Neural cell (in vitro differentiated cells): Measurements from ENCODE around the gene ADCY7. TPM values are rescaled to one million over a fixed set of nuclear protein-coding genes. Genes with fewer than 3 reads are reported as not detected.

ENCODE experiments used
- H2AFZ ChIP-seq: fragments of 200-600, 300-800 bp; sonication (generic), shearing (Covaris generic); 2 replicates; pipeline ENCODE4 v1.6.0; 2014; ENCODE audit warnings: low read depth, mild to moderate bottlenecking, antibody characterized with exemption, low read length, moderate library complexity
- H3F3A ChIP-seq: fragments of 200-600 bp; shearing (Covaris generic); 2 replicates; pipeline ENCODE4 v1.6.1; 2016; ENCODE audit warnings: mild to moderate bottlenecking, moderate library complexity, mixed read lengths, antibody characterized with exemption, low read length; ENCODE audit not compliant: insufficient read depth, poor library complexity, severe bottlenecking
- H3K27ac ChIP-seq: fragments of 200-600, 300-800 bp; sonication (generic), shearing (Covaris generic); 2 replicates; pipeline ENCODE4 v1.5.1; 2014; ENCODE audit warnings: mild to moderate bottlenecking, low read length, moderate library complexity
- H3K27me3 ChIP-seq: fragments of 300-800, 200-600 bp; sonication (generic), shearing (Covaris generic); 2 replicates; pipeline ENCODE4 v1.6.0; 2014; ENCODE audit warnings: mild to moderate bottlenecking, low read depth, low read length, moderate library complexity; ENCODE audit not compliant: insufficient read depth
- H3K36me3 ChIP-seq: fragments of 300-800, 200-600 bp; sonication (generic), shearing (Covaris generic); 2 replicates; pipeline ENCODE4 v1.5.1; 2014; ENCODE audit warnings: mild to moderate bottlenecking, antibody characterized with exemption, low read length, moderate library complexity; ENCODE audit not compliant: insufficient read depth
- H3K4me2 ChIP-seq: fragments of 300-800, 200-600 bp; sonication (generic), shearing (Covaris generic); 2 replicates; pipeline ENCODE4 v1.6.0; 2014; ENCODE audit warnings: mild to moderate bottlenecking, low read length
- H3K4me3 ChIP-seq: fragments of 300-800, 200-600 bp; sonication (generic), shearing (Covaris generic); 2 replicates; pipeline ENCODE4 v1.5.1; 2014; ENCODE audit warnings: mild to moderate bottlenecking, low read length, moderate library complexity
- H3K79me2 ChIP-seq: fragments of 200-600 bp; shearing (Covaris generic); replicated peaks from 2 replicates; pipeline ENCODE4 v1.6.0; 2014; ENCODE audit warnings: mild to moderate bottlenecking, low read length, moderate library complexity; ENCODE audit not compliant: insufficient read depth
- H3K9ac ChIP-seq: fragments of 300-800, 200-600 bp; sonication (generic), shearing (Covaris generic); 2 replicates; pipeline ENCODE4 v1.6.1; 2016; ENCODE audit warnings: mild to moderate bottlenecking, low read length, mixed read lengths
- H3K9me2 ChIP-seq: fragments of 200-600 bp; shearing (Covaris generic); 2 replicates; pipeline ENCODE4 v1.6.1; 2016; ENCODE audit warnings: mild to moderate bottlenecking, low read length, mixed read lengths; ENCODE audit not compliant: insufficient read depth
- H3K9me3 ChIP-seq: fragments of 200-600, 300-800 bp; sonication (generic), shearing (Covaris generic); 2 replicates; pipeline ENCODE4 v1.6.1; 2016; ENCODE audit warnings: mild to moderate bottlenecking, mixed run types, low read length, moderate library complexity, mixed read lengths
- H4K20me1 ChIP-seq: fragments of 200-600 bp; shearing (Covaris generic); 2 replicates; pipeline ENCODE4 v1.6.1; 2016; ENCODE audit warnings: mild to moderate bottlenecking, mixed run types; ENCODE audit not compliant: insufficient read depth
- CTCF ChIP-seq: fragments of 450-650 bp; IDR thresholded peaks from 2 replicates; pipeline ENCODE4 v1.5.1; 2014; ENCODE audit warnings: antibody characterized with exemption, mild to moderate bottlenecking, moderate library complexity; ENCODE audit not compliant: poor library complexity, severe bottlenecking
- EP300 ChIP-seq: fragments of 450-650 bp; conservative IDR thresholded peaks from 2 replicates; pipeline ENCODE4 v1.6.1; 2014; ENCODE audit warnings: antibody characterized with exemption, mild to moderate bottlenecking, moderate library complexity; ENCODE audit not compliant: poor library complexity, severe bottlenecking
- EZH2 ChIP-seq: fragments of 200-600, 300-800 bp; shearing (Covaris generic), sonication (generic); IDR thresholded peaks from 2 replicates; pipeline ENCODE4 v1.6.1; 2014; ENCODE audit warnings: antibody characterized with exemption, low read length, borderline replicate concordance, mild to moderate bottlenecking; ENCODE audit not compliant: insufficient read depth, poor library complexity, severe bottlenecking
- MXI1 ChIP-seq: fragments of 450-650 bp; conservative IDR thresholded peaks from 2 replicates; pipeline ENCODE4 v1.6.1; 2014; ENCODE audit warnings: antibody characterized with exemption, mild to moderate bottlenecking; ENCODE audit not compliant: poor library complexity, severe bottlenecking
- POLR2AphosphoS5 ChIP-seq: IDR thresholded peaks from 2 replicates; pipeline ENCODE4 v1.6.1; 2012
- RAD21 ChIP-seq: fragments of 450-650 bp; conservative IDR thresholded peaks from 2 replicates; pipeline ENCODE4 v1.6.1; 2014; ENCODE audit warnings: antibody characterized with exemption, mild to moderate bottlenecking, moderate library complexity
- REST ChIP-seq: IDR thresholded peaks from 2 replicates; pipeline ENCODE4 v1.6.1; 2012; ENCODE audit warnings: borderline replicate concordance
- SMC3 ChIP-seq: fragments of 450-650 bp; conservative IDR thresholded peaks from 2 replicates; pipeline ENCODE4 v1.6.1; 2014; ENCODE audit warnings: antibody characterized with exemption, mild to moderate bottlenecking, moderate library complexity; ENCODE audit not compliant: poor library complexity
- TAF1 ChIP-seq: IDR thresholded peaks from 2 replicates; pipeline ENCODE4 v1.6.1; 2012; ENCODE audit warnings: low read depth
- polyA plus RNA-seq: library from polyadenylated mRNA; depleted of rRNA; stranded (reverse); fragments of >200 nt; gene quantifications from 2 replicates; pipeline ENCODE4 v1.2.3, GENCODE V29; 2014

Gene ADCY7
- polyA plus RNA-seq, 1 donor from 2014 or later, result 2.0 TPM

- Histone ChIP-seq H3K27me3 (no peaks in the 10 kb centered on the region), H3K4me2 (no peak overlapping the region), H3K9ac (no peak overlapping the region), H2AFZ (no peak overlapping the region), H4K20me1 (no peaks in the 10 kb centered on the region), H3F3A (no peaks in the 10 kb centered on the region), H3K9me2 (no peaks in the 10 kb centered on the region), H3K9me3 (no peaks in the 10 kb centered on the region), H3K79me2 (no peaks in the 10 kb centered on the region), H3K27ac (no peak overlapping the region), H3K36me3 (no peaks in the 10 kb centered on the region), H3K4me3 (no peak overlapping the region)
- TF ChIP-seq POLR2AphosphoS5 (no peak), MXI1 (no peak), EZH2 (no peak), CTCF (no peak), RAD21 (no peak), TAF1 (no peak), SMC3 (no peak), REST (no peak), EP300 (no peak)
Measured at GRCh38 chr16:50309527-50310307, 43.4 kb downstream of the ADCY7 start.

GRCh38 chr16:50310308-50311133 lies 44.2 kb downstream of the ADCY7 start:
- H3K36me3 ChIP-seq, result no peaks in the 10 kb centered on the region
- H3K9me3 ChIP-seq, result no peaks in the 10 kb centered on the region
- no peaks in the 10 kb centered on the region for H3K79me2 ChIP-seq
- H4K20me1 ChIP-seq, result no peaks in the 10 kb centered on the region
- no peak overlapping the region for H3K9ac ChIP-seq
- no peaks in the 10 kb centered on the region for H3K27me3 ChIP-seq
- H3K9me2 ChIP-seq, result no peaks in the 10 kb centered on the region
- no peaks in the 10 kb centered on the region for H3F3A ChIP-seq
- no peak overlapping the region for H2AFZ ChIP-seq
- H3K4me2 ChIP-seq, result no peak overlapping the region
- H3K4me3 ChIP-seq, result no peak overlapping the region
- TF ChIP-seq SMC3 (no peak), POLR2AphosphoS5 (no peak), CTCF (no peak), EZH2 (no peak), TAF1 (no peak), EP300 (no peak)
- no peak overlapping the region for H3K27ac ChIP-seq
